ENCODE results near the gene SGMS1. TPM values are rescaled to one million over a fixed set of nuclear protein-coding genes. Genes with fewer than 3 reads are reported as not detected.
"Not testable (repeated sequence)": the region's sequence is repeated elsewhere in the genome, so short reads cannot be mapped to it uniquely, and the experiment has no call there.

Gene SGMS1
- total RNA-seq, 1 donor from 2014 or later, result 43.5 TPM

DNA sequence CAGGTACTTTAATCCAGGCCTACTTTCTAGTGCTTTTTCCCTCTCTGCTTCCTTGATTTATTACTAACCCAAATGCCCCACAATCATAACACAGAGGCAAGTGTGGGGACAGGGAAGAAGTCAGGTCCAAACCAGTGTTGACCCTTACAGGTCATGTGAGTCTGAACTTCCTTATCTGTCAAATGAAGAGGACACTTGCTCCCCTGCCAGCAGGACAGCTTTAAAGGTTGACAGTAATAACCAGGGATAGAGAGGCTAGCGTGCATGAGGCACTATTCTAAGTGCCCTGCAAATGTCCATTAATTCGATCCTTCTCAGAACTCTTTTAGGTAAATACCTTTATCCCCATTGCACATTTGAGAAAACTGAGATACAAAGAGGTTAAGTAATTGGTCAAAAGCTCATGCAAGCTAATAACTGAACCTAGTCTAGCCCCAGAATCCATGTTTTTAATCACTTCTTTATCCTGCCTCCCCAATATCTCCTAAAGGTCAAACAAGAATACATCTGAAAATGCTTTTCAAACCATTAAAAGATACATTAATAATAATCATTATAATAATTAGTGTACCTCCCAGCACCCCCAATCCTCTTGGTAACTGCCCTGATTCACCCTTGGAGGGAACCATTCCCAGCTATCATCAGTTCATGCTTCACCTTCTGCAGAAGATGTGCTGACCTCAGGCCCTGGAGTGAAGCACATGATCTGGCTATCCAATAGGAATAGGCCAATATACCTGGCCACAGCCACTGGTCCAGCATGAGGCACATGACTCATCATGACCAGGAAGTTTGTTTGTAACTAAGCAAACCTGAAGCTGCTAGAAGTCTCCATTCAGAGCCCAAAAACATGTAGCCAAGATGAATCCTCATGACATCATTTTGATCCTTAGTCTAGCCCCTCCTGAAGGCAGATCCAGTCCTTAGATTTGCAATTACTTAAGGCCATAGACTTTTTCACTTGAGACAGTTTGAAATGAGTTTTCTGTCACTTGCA is 40.7 kb downstream of the SGMS1 start:
- DNase-seq (ENCODE audit: low read depth), result peak; percentile 29

DNA sequence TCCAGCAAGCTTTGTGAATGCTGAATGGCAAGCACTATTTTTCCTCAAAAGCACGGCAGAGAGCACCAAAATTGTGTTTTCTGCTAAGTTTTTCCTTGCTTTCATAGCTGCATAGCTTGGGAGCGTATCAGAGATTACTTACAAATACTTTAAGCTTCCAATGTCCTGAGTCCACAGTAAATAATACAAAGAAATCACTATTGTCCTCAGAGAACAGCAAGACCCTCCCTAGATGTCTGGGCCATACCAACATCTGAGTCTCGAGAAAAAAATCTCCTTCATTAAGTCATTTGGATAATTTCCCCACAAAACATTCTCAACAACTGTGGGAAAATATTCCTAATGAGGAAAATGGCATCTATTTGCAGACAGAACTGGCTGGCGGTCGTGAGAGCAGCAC is 41.7 kb downstream of the SGMS1 start:
- no peak for DNase-seq (ENCODE audit: low read depth)

DNA sequence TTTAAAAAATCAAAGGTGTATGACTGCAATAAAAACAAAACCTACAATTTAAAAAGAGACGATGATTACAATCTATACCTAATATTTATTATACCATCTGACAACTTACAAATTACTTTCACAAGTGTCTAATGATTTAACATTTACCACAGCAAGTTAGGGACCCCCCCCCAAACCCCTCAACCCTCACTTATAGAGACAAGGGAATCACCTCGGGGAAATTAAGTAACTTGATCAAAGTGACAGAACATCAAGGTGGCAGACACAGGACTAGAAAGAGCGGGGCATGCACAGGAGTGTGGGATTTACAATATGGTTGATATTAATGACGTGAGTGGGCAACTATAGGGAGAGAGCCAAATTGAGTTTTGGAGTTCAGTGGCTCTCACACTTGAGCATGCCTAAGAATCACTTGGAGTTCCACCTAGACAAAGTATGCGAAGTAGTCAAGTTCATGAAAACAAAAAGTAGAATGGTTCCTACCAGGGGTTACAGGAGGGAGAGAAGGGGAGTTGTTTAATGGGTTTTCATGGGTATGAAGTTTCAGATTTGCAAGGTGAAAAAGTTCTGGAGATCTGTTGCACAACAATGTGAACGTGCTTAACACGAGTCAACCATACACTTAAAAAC is 43.4 kb downstream of the SGMS1 start:
- no peak for DNase-seq (ENCODE audit: low read depth)

DNA sequence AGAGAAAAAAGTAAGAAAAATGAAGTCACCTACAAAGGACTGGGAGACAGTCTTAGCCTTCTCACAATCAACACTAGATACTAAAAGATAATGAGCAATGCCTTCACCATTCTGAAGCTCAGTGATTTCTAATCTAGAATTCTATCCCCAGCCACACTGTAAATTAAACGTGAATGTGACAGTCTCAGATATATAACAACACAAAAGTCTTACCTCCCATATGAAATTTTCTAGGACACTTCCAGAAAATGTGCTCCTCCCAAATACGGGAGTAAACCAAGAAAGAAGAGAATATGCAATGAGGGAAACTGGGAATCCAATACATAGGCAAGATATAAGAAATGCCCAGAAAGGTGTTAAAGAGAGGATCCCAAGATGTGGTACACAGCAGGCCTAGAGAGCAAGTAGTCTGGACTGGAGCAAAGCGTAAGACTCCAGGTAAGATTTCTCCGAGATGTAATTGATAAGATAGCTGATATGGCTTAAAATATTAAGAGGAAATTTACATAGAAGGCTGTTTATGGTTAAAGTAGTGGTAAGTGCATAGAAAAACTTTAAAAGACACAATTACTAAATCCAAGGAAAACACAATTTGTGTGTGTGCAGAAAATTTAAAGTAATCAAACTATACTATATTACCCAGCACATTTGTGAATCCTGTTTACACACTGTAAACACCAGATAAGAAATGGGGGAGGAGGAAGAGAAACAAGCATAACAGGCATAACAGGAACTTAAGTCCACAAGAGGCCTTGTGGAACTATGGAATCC is 44.1 kb downstream of the SGMS1 start:
- DNase-seq (ENCODE audit: low read depth), result no peak

DNA sequence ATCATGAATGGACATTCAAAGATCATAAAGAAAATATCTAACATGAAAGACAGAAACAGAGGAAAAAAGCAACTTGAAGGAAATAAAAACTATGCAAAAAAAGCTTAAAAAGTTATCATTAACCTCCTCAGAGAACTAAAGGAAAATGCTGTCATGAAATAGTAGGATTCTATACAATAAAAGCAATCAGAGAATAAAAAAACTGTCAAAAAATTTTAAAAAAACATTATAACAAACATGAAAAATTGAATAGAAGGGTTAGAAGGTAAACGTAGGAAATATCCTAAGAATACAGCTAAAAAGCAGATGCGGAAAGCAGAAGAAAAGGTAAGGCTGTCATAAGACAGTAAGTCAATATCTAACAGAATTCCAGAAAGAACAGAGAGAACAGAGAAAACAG is 44.8 kb downstream of the SGMS1 start:
- no peak for DNase-seq (ENCODE audit: low read depth)

DNA sequence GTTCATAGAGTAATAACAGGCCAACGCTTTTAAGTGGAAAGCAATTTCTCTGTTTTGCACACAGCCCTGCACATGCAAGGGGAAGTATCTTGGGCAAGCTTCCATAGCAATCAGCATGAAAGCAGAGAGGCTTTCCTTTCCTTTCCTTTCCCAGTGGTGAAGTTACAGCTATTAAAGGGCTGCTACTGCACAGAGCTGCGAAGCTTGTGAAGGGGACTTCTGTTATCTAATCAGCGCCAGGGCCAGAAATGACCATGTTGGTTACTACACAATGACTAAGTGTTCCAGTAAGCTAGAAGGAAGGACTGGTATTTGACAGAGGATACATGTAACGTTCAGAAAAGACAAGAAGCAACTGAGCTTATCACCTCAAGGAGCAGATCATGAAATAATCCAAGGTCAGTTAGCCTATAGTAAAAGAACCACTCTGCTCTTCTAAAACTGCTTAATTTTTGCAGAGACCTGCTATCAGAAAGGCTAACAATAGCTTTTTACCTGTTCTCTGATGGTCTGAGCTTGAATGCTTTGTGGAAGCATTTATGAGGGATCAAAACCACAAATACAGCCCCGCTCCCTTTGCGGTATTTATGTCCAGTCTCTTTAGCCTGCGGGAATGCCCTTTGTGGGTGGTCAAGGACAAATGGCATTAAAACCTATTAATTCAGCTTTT is 45.9 kb downstream of the SGMS1 start:
- peak; percentile 27 for DNase-seq (ENCODE audit: low read depth)

DNA sequence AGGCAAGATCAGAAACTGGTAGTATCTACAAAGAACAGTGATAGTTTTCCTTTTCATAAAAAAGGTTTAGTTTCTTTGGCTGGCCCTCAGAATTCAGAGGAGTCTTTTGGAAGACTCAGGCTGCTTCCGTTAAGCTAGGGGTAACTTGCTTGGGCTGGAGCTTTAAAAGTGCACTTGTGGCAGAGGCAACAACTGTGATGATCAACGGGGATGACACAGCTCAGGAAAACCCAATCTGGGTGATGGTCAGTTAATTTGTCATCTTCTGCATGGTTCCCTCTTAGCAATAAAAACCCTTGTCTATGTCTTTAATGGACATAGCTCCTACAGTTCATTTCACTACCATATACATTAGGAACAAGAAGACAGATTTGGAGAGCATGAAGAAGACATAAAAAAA is 46.7 kb downstream of the SGMS1 start:
- no peak for DNase-seq (ENCODE audit: low read depth)

DNA sequence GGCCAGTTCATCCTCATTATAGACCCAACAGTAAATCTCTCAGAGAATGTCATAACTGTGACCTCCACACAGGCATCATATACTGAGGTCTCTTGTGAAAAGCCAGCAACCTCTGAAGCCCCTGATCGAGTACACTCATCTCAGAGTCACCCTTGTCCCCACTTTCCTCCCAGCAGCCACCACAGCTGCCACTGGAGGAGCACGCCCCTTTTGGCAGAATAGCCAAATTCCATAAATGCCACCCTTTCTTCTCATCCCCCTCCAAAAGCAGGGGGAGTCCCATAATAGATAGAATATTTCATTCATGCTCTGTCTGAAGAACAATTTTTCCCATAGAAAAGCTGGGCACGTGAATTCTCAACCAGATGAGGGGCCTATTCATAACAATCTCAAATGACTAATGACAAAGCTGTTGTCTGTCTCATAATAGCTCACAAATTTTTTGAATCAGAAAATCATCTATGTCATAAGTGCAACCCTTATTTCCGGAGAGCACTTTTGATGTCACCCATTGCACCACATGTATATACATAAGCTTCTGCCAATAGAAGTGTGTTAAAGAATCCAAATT is 47.4 kb downstream of the SGMS1 start:
- DNase-seq (ENCODE audit: low read depth), result no peak

DNA sequence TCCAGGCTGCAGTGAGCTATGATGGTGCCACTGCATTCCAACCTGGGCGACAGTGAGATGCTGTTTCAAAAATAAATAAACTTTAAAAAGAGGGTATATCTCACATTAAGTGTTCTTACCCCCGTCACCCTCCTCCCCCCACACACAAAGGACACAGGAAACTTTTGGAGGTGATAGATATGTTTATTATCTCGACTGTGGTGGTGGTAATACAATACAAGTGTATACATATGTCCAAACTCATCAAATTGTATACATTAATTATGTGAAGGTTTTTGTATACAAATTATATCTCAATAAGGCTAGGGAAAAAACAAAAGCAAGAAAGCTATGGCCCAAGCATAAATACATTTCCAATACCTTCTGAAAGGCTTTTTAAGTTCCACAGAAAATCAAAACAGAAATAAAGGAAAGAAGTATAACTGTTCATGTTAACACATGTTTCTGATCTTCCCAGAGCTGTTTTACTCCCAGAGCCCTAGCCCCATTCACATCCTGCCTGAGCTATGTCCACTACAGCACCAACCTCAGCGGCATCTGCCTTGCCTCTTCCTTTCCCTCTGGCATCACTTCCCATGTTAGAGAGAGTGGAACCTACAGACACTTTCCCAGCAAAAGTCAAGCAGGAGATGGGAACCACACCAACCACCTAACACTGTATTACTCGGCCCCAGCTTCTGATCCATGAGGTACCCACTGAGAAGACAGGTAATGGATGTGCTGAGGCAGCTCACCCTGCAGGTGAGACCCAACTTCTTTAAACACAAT is 48.1 kb downstream of the SGMS1 start:
- DNase-seq (ENCODE audit: low read depth), result no peak

DNA sequence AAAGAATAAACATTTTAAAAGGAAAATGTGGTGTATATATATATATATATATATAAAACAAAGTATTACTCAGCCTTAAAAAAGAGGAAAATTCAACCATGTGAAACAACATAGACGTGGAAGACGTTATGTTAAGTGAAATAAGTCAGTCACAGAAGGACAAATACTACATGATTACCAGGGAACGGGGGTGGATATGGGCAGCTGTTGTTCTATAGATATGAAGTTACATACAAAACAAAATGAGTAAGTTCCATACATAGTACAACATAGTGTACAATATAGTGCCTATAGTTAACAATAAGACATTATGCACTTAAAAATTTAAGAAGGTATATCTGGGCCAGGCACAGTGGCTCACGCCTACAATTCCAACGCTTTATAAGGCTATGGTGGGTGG is 48.8 kb downstream of the SGMS1 start:
- no peak for DNase-seq (ENCODE audit: low read depth)

DNA sequence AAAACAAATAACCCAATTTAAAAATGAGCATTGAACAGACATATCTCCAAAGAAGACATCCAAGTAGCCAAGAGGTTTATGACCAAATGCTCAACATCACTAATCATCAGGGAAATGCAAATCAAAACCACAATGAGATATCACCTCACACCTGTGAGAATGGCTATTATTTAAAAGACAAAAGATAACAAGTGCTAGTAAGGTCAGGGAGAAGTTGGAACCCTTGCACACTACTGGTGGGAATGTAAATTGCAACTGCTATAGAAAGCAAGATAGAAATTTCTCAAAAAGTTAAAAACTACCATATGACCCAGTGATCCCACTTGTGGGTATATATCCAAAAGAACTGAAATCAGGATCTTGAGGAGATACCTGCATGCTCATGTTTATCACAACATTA is 49.5 kb downstream of the SGMS1 start:
- DNase-seq (ENCODE audit: low read depth), result no peak

DNA sequence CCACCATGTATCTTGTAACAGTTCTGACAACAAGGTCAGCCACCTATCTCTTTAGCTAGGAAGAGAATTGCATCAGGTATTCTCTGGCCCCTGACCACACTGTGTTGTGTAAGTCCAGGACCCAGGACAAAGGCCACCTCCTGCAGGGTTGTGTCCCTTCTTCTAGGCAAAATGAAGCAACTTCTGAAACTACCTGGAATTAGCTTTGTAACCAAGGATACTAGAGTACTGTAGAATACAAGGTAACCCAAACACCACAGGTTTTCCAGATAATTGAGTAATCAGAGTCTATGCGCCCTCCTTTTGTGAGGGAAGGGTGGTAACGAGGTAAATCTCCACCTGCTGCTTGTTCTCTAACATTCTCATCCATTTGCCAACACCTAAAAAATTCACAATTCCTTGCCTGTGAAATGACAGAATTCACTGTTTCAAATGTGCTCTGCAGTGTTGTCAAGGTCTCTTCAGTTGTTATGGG is 51.7 kb downstream of the SGMS1 start:
- peak; percentile 67 for DNase-seq (ENCODE audit: low read depth)

DNA sequence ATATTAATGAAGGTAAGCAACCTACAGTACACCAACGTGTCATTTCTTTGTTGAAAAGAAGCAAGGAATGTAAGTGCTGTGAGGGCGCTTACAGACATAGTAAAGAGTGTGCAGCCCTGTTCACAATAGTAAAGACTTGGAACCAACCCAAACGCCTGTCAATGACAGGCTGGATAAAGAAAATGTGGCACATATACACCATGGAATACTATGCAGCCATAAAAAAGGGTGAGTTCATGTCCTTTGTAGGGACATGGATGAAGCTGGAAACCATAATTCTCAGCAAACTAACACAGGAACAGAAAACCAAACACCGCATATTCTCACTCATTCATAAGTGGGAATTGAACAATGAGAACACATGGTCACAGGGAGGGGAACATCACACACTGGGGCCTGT is 55.0 kb downstream of the SGMS1 start:
- not testable (repeated sequence) for DNase-seq (ENCODE audit: low read depth)

DNA sequence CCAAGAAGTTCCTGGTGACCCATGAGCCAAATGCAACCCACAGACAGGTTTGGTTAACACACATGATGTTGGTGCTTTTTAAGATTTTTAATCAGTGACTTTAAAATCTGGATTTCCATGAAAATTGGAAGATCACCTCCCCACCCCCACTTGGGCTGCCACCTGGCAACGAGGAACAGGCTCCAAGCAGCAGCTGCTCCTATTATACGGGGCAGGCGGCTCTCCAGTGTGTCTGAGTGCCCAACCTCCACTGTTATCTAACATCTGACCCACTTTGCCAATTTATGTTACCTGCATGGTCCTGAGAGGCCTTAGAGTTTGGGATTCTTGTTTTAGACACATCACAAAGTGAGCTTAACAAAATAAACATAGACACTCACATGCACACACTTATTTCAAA is 56.4 kb downstream of the SGMS1 start:
- no peak for DNase-seq (ENCODE audit: low read depth)

DNA sequence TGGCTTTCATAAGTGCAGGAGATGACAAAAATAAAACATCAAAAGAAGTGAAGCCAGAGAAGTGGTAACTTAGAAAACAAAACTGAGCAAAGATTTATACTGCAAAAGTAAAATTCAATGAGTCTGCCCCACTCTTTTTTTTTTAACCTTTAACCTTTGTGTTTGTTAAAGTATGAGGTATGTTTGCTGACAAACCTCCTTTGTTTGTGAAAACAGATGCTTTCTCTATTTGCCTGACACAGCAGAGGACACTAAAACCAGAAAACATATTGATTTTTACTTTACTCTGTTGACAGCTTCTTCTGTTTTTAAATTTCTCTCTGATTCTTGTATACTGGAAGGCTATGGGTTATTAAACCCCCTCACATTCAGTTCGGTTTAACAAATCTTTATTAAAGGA is 57.6 kb downstream of the SGMS1 start:
- DNase-seq (ENCODE audit: low read depth), result no peak

DNA sequence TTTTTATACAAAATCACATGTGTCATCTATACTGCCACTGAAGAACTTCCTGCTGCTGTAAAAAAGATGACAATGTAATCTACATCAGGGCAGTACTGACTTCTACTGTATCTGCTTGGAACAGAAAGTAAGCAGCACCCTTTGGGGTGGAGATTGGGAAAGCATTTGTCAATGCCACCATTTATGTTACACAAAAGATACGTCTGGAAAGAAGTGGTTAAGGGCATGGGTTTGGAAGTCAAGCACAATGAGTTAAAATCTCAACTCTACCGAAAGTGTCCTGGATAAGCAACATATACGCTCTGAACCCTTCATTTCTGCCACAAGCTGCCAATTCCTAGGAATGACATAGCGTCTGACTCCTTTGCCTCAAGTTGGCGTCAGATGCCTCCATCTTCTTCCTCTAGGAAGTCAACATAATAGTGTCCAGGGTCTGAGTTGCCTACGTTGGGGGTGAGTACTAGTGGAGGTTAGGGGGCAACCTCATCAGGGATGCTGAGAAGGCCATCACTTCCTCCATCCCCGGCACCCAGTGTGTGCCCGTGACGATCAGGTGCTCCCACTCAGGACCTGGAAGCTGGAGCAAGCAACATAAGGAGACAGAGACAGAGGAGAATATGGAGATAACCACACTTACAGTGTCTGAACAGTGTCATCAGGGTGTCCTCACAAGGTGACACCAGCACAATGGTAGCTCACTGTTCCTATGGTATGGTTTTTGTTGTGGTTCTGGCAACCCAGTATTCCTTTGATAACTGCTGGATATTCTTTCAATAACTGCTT is 58.3 kb downstream of the SGMS1 start:
- DNase-seq (ENCODE audit: low read depth), result no peak

DNA sequence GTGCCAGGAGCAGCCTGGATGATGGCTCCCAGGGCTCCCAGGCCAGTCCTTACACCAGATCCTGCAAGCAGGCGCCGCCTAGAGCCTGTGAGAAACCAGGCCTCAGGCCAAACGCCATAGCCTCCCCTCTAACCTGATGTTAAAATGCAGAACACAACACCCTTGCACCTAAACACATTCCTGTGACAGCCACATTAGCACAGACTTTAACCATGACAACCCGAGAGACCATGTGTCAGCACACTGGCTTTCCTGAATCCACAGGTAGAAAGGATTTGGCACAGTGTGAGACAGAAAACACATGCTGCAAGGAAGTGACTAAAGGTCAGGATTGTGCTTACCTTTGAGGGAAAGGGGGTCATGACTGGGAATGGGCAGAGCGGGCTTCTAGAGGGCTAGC is 59.9 kb downstream of the SGMS1 start:
- DNase-seq (ENCODE audit: low read depth), result no peak

DNA sequence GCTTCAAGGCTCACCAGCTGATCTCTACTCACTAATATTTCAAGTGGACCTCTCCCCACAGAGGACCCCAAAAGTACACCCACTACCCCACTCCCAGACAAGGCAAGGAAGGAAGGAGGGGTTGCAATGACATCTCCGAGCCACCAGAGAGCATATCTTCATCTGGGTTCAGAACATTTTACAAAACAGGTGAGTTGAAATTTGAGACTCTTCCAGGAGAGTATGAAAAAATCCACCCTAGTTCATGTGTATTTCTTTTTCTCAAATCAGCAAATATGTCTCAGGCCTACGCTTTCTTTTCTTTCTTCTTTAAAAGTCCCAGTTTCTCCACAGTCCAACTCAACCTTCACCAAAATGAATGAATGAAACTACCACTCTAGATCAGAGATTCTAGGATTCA is 61.9 kb downstream of the SGMS1 start:
- DNase-seq (ENCODE audit: low read depth), result no peak

DNA sequence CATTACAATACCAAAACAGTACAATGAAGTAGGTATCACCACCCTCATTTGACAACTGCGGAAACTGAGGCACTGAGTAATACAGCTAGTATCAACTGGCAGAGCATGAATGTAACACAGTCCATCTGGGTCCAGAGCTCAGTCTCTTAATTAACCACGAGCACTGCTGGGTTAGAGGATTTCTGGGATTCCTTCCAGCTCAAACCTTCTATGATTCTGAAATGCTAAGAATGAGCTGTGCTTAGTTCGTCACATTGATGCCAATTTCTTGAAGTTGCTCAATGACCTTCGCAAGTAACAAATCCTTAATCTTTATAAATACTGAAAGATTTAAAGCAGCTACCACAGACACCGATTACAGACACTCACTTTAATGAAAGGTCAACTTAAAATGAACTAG is 62.5 kb downstream of the SGMS1 start:
- peak; percentile 92 for DNase-seq (ENCODE audit: low read depth)

DNA sequence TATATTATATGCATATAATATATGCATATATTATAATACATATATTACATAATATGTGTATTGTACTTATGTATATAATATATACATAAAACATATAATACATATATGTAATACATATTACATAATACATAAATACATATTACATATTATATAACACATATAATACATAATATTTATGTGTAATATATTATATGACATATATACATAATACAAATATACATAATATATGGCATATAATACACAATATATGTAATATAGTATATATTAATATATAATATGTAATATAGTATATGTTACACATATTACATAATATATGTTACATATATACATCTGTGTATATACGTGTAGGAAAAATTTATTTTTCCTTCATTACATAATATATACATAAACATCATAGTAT is 63.4 kb downstream of the SGMS1 start:
- no peak for DNase-seq (ENCODE audit: low read depth)
